GM21360 (cell line): ENCODE measurements around the gene ALK.

ENCODE experiments used
- ATAC-seq: cut with Tn5 transposase; IDR thresholded peaks from one replicate; pipeline ENCODE4 v1.9.1; 2021; ENCODE audit warnings: mild to moderate bottlenecking, moderate library complexity; ENCODE audit not compliant: unreplicated experiment

Gene ALK

GRCh38 chr2:29509878-29510277 lies 411.5 kb downstream of the ALK start:
- ATAC-seq, result no peak

- ATAC-seq, result no peak
Measured at GRCh38 chr2:29509397-29509796, 412.0 kb downstream of the ALK start.

- ATAC-seq, result no peak
Measured at GRCh38 chr2:29504746-29505145, 416.6 kb downstream of the ALK start.

- ATAC-seq, result no peak
Measured at GRCh38 chr2:29502460-29502911, 418.9 kb downstream of the ALK start.

- no peak for ATAC-seq
Measured at GRCh38 chr2:29497375-29497774, 424.0 kb downstream of the ALK start.

- ATAC-seq, result no peak
Measured at GRCh38 chr2:29496198-29496597, 425.2 kb downstream of the ALK start.

GRCh38 chr2:29495536-29496060 lies 425.8 kb downstream of the ALK start:
- no peak for ATAC-seq

GRCh38 chr2:29495068-29495467 lies 426.3 kb downstream of the ALK start:
- ATAC-seq, result no peak

GRCh38 chr2:29492701-29493100 lies 428.7 kb downstream of the ALK start:
- no peak for ATAC-seq

GRCh38 chr2:29490045-29490444 lies 431.3 kb downstream of the ALK start:
- ATAC-seq, result no peak

- ATAC-seq, result no peak
Measured at GRCh38 chr2:29489568-29489967, 431.8 kb downstream of the ALK start.

- ATAC-seq, result no peak
Measured at GRCh38 chr2:29487967-29488555, 433.3 kb downstream of the ALK start.

GRCh38 chr2:29485631-29486030 lies 435.8 kb downstream of the ALK start:
- no peak for ATAC-seq

- ATAC-seq, result no peak
Measured at GRCh38 chr2:29485117-29485516, 436.3 kb downstream of the ALK start.

- no peak for ATAC-seq
Measured at GRCh38 chr2:29482867-29483266, 438.5 kb downstream of the ALK start.

- no peak for ATAC-seq
Measured at GRCh38 chr2:29482348-29482747, 439.0 kb downstream of the ALK start.

GRCh38 chr2:29481313-29481712 lies 440.1 kb downstream of the ALK start:
- no peak for ATAC-seq

GRCh38 chr2:29480426-29480825 lies 441.0 kb downstream of the ALK start:
- no peak for ATAC-seq

GRCh38 chr2:29479401-29479800 lies 442.0 kb downstream of the ALK start:
- no peak for ATAC-seq

- ATAC-seq, result no peak
Measured at GRCh38 chr2:29478641-29479040, 442.7 kb downstream of the ALK start.

GRCh38 chr2:29477186-29477585 lies 444.2 kb downstream of the ALK start:
- no peak for ATAC-seq

- no peak for ATAC-seq
Measured at GRCh38 chr2:29475499-29475898, 445.9 kb downstream of the ALK start.

GRCh38 chr2:29469961-29470360 lies 451.4 kb downstream of the ALK start:
- no peak for ATAC-seq
